Stimulated activated CD4-positive, alpha-beta T cell treated with anti-CD3 and anti-CD28 coated beads, Interleukin-15, amount 100 ng/mL, for 24 hours (primary cell): ENCODE measurements around the gene LHPP.
"Not testable (repeated sequence)": the region's sequence is repeated elsewhere in the genome, so short reads cannot be mapped to it uniquely, and the experiment has no call there.

Experiments used
- DNase-seq: peaks from one replicate; pipeline ENCODE4 v3.0.0-alpha.2; 2020

LHPP gene

GRCh38 chr10:124576526-124577420 lies 115.2 kb downstream of the LHPP start:
- no peak for DNase-seq

DNA sequence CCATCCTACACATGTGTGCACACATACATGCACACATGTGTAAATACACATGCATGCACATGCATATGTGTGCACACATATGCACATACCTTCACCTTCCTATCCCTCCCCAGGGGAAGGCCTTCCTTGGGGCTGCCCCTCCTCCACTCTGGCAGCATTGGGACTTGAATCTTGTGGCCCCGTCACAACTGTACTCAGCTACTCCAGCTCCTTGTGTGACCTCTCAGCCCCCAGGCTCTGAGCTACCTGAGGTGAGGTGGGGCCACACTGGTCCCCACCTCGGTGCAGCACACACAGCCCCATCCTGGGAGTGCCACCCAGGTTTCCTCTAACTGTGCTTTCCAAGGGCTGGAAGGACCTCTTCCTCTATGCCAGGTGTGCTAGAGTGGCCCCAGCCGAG lies 116.0 kb downstream of the LHPP start:
- no peak for DNase-seq

GRCh38 chr10:124578231-124579010 lies 116.8 kb downstream of the LHPP start:
- DNase-seq, result no peak

DNA sequence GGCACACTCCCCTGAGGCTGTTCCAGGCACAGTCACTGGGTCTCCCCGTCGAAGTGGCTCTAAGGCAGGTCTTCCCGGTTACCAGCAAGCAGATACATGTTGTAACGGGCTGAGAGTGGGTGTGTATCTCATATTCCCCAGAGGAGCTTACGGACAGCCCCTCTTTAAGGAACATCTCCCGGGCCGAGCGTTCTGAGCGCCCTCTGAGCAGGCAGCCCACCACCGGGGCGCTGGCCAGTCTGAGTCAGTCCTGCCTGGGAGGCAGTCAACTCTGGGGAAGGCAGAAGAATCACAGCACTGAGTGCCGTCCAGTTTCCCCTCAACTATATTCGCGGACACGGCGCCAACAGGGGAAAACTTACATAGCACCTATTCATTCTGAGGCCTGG lies 117.4 kb downstream of the LHPP start:
- DNase-seq, result no peak

DNA sequence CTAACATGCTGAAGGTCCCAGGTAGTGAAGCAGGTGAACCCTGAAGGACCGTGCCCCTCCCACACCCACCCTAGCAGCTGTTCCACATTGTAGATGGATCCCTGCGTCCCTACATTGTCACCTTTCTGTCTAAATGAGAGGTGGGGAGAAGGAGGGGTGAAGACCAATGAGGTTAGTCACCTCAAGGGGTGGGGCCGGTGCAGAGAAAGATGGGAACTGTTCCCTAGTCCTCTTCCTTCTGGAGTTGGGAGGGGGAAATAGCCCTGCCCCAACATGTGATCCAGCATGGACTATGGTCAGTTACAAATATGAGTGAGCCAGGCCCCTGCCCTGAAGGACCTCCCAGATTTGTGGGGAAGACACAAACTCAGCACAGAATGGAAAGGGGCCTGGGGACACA lies 124.5 kb downstream of the LHPP start:
- no peak for DNase-seq

GRCh38 chr10:124587811-124588211 lies 126.2 kb downstream of the LHPP start:
- no peak for DNase-seq

DNA sequence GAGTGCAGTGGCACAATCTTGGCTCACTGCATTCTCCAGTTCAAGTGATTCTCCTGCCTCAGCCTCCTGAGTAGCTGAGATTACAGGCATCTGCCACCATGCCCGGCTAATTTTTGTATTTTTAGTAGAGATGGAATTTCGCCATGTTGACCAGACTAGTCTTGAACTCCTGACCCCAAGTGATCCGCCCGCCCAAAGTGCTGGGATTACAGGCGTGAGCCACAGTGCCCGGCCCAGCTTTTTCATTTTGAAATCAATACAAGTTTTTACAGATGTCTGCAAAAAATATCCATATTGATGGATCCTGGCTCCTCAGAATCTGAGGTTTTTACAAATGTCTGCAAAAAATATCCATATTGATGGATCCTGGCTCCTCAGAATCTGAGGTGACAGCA lies 126.7 kb downstream of the LHPP start:
- not testable (repeated sequence) for DNase-seq

DNA sequence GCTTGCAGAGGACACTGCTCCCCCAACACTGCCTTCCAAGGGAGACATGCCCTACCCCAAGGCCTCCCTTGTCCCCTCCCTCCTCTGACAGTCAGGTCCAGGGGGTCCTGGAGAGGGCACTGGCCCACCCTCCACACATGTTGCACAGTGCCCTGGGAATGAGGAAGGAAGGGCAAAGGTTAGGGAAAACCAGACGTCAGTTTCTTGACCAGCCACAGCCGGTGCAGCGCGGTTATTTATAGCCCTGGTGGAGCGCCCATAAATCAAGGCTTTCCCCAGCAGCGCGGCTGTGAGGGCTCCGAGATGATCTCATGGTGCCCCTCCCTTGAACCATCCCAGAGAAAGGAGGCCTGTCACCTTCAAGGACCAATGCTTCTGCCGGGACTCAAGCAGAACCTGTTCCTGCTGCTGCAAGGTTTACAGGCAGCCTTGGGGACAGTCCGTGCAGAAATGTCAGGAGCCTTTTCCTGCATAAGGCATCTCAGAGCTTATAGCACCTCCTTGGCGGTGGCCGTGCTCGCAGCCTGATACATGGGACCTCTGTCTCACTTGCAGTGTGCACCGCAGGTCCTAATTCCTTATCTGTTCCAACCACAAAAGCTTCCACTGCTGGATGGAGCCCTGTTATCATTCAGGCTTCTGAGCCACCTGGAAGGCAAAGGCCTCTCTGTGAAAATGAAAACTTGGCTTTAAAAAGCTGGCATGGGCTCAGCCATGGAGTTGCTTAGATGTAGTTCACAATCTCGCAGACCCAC lies 127.3 kb downstream of the LHPP start:
- no peak for DNase-seq

GRCh38 chr10:124589491-124590041 lies 127.9 kb downstream of the LHPP start:
- no peak for DNase-seq

GRCh38 chr10:124590216-124591122 lies 128.8 kb downstream of the LHPP start:
- DNase-seq, result no peak

GRCh38 chr10:124591123-124591495 lies 129.5 kb downstream of the LHPP start:
- no peak for DNase-seq

GRCh38 chr10:124592101-124592500 lies 130.5 kb downstream of the LHPP start:
- no peak for DNase-seq

DNA sequence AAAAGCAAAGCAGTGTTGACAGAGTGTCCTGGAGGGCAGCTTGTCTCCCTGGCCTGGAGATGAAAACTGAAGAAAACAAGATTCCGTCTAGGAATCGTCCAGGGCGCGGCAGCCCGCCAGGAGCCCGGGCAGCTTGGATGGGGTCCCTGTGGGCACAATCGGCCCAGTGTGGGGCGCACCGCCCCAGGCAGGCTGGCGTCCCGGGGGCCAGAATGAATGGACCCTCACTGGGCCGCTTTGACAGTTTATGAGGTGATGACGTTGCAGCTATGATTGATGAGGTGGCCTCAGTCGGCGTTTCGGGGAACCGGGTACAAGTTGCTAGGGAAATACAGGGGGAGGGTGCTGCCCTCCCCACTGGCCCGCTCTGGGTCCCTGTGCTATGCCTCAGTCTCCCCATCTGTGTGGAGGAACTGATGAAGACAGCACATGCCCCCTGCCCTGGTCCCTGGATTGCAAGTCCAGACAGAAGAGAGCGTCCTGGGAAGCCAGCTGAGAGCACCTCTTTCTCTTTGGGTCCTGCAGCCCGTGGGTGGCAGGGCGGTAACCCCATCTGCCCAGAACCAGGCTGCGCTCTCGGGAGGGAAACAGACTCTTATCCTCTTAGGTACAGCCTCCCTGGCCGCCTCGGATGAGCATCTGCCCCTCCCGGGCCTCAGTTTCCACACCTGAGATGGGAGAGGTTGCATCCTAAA lies 131.3 kb downstream of the LHPP start:
- DNase-seq, result no peak

- DNase-seq, result no peak
Measured at GRCh38 chr10:124593431-124593985, 131.9 kb downstream of the LHPP start.

- DNase-seq, result no peak
Measured at GRCh38 chr10:124594240-124594639, 132.6 kb downstream of the LHPP start.

- DNase-seq, result no peak
Measured at GRCh38 chr10:124595143-124595883, 133.7 kb downstream of the LHPP start.

- DNase-seq, result no peak
Measured at GRCh38 chr10:124596116-124596785, 134.6 kb downstream of the LHPP start.

DNA sequence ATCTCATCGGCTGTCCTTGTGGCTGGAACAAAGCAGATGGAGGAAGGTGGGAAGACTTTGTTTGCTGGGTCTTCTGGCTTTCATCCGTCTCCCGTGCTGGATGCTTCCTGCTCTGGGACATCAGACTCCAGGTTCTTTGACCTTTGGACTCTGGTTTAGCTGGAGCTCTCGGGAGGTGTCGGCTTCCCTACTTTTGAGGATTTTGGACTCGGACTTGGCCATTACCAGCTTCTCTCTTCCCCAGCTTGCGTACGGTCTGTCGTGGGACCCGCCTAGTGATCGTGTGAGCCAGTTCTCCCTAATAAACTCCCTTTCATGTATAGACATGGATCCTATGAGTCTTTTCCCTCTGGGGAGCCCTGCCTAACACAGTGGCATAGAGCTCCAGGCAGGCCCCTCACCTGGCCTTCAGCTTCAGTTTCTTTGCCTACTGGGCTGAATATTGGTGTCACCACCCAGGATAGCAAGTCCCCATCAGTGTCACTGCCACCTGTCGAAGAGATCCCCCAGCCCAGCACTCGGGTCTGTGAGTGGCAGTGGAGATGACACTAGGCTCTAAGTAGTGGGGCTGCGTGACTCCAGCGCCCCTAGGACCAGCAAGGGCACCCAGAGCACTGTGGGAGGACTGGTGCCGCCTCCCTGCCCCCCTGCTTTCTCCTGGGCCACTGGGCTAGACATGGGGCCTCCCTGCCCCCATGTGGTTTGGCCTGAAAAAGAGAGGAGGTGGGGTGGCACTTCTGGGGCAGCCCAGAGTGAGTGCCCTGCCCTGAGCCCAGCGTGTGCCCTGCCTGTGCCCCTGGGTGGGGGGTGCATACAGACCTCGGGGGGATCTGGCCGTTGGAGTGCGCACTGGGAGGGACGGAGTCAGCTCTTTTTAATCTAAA lies 135.6 kb downstream of the LHPP start:
- DNase-seq, result no peak

DNA sequence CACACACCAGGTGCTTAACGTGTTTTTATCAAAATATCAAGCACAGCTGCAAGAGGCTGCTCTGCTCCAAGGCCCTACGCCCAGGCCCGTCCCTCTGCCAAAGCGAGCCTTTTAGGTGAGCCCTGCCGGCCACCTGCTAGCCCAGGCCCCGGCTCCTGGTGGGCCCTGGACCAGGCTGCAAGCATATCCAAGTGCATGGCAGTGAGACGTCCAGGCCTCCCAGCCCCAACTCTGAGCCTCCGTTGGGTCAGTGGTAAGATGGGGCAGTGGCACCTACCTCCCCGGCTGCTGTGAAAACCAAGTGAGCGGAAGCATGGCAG lies 136.2 kb downstream of the LHPP start:
- no peak for DNase-seq
